Measurements from ENCODE around the gene NBPF1.
A peak's percentile ranks its signal among the peaks of the same experiment; 100 is the strongest.

DNA sequence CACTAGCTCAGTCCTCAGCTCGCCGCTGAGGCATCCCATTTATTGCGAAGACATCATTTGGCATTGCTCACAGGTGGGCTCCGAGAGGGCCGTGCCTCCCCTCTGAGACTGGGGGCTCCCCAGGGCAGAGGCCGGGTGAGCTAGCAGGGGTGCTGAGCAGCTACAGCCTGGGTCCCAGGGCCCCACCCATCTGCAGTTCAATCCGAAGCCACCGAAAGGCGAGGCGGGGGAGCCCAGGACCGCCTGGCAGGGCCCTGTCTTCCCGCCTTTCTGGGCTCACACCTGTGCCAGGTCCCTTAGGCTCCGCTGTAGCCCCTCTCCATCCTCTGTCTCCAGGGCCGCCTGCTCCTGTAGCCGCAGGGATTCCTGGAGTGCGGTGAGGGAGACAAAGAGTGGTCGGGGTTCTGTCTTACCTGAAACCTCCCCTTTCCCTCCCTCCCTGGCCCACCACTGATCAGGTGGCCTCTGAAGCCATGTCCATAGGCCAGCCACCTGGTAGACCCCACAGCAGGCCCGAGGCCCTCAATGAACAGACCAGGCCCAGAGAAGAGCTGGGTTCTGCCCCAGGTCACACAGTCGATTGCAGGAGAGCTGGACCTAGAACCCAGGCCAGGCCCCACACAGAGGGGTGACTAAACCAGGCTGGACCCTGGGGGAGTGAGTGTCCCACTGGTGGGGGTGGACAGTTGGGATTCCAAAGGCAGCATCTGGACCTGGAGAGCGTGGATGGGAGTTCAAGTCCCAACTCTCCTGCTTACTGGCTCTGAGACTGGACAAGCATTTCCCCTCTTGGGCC lies 18.1 kb upstream of the NBPF1 start:
- TF ChIP-seq, protein P1, sequence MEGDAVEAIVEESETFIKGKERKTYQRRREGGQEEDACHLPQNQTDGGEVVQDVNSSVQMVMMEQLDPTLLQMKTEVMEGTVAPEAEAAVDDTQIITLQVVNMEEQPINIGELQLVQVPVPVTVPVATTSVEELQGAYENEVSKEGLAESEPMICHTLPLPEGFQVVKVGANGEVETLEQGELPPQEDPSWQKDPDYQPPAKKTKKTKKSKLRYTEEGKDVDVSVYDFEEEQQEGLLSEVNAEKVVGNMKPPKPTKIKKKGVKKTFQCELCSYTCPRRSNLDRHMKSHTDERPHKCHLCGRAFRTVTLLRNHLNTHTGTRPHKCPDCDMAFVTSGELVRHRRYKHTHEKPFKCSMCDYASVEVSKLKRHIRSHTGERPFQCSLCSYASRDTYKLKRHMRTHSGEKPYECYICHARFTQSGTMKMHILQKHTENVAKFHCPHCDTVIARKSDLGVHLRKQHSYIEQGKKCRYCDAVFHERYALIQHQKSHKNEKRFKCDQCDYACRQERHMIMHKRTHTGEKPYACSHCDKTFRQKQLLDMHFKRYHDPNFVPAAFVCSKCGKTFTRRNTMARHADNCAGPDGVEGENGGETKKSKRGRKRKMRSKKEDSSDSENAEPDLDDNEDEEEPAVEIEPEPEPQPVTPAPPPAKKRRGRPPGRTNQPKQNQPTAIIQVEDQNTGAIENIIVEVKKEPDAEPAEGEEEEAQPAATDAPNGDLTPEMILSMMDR (IDR thresholded peaks at IDR 0.05) = no peak
- peak in 1 of 2 donors; percentile 13 for TF ChIP-seq POLR2A (IDR thresholded peaks at IDR 0.05)

Measured in thyroid gland (tissue), 4 donors.